Vagina (tissue), 2 donors: ENCODE measurements around the gene THAP3.

Experiments used
- CTCF ChIP-seq, 3 experiments: fragments of 450-650 bp in 2 of 3; fragments of 200-600 bp in 1 of 3; sonication (generic) in 1 of 3; IDR thresholded peaks; one replicate each; pipeline ENCODE4 v1.5.1; 2017 to 2019; ENCODE audit warnings: antibody characterized with exemption in 3 of 3, mild to moderate bottlenecking in 2 of 3, moderate library complexity in 2 of 3
- POLR2A ChIP-seq, 2 donors: fragments of 450-650 bp; IDR thresholded peaks; one replicate each; pipeline ENCODE4 v1.6.1; 2017; ENCODE audit warnings: antibody characterized with exemption in 2 of 2, mild to moderate bottlenecking in 2 of 2, moderate library complexity in 2 of 2

- TF ChIP-seq CTCF (IDR thresholded peaks at IDR 0.05) = no peak
- peak; percentile 4 to 72 for TF ChIP-seq POLR2A (IDR thresholded peaks at IDR 0.05)
Measured at GRCh38 chr1:6602669-6603237, 21.9 kb upstream of the THAP3 start, which contains the start of gene KLHL21.
